ENCODE measurements around the gene DSTN. TPM values are rescaled to one million over a fixed set of nuclear protein-coding genes. Genes with fewer than 3 reads are reported as not detected.
"Not testable (repeated sequence)": the region's sequence is repeated elsewhere in the genome, so short reads cannot be mapped to it uniquely, and the experiment has no call there.

The DSTN gene
- total and polyA plus RNA-seq, 2 donors (not counting 3 experiments of a cell fraction or from before 2014, with no cell fraction given): 66.1 to 300 TPM

DNA sequence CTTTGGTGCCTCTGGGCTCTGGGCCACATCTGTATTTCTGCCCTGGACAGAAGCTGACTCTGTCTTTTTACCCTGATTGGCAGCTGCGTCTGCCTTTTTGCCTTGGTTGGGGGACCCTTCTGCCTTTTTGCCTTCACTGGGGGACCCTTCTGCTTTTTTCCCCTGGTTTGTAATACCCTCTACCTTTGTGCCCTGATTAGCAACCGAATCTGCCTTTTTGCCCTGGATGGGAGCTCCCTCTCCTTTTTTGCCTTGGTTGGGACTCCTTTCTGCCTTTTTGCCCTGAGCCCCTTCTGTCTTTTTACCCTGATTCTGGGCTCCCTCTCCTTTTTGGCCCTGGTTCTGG lies 88.7 kb downstream of the DSTN start:
- intact Hi-C loops (cut with micrococcal nuclease): no loop called here
- CTCF ChIA-PET: interaction anchor here (1.2 to 2.0 kb wide), 2 partner anchors 10 to 282 kb away, joined by 3 to 4 read pairs; no protein-coding TSS in a partner anchor

DNA sequence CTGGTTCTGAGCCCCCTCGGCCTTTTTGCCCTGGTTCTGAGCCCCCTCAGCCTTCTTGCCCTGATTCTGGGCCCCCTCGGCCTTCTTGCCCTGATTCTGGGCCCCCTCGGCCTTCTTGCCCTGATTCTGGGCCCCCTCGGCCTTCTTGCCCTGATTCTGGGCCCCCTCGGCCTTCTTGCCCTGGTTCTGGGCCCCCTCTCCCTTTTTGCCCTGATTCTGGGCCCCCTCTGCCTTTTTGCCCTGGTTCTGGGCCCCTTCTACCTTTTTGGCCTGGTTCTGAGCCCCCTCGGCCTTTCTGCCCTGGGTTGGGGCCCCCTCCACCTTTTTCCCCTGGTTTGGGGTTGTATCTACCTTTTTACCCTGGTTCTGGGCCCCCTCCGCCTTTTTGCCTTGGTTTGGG lies 89.5 kb downstream of the DSTN start:
- FAIRE-seq; DNase-seq (ENCODE audit: low read depth, low spot score); H3K9me1 ChIP-seq (replicated peaks; ENCODE audit: control insufficient read depth, extremely low read depth, insufficient read depth, low read length); intact Hi-C loops (cut with micrococcal nuclease); H3K27ac ChIP-seq (ENCODE audit: insufficient read depth, low read depth, low read length); dilution Hi-C loops (cut with MboI; ENCODE audit: extremely low pct_ligation_motif_present, low sequenced_read_pairs); H3K9ac ChIP-seq (replicated peaks; ENCODE audit: extremely low read depth, insufficient read depth, low read length); H3K4me3 ChIP-seq (replicated peaks in 1 of 3; ENCODE audit: insufficient read depth in 1 of 3, low read depth in 1 of 3, low read length in 3 of 3); BruUV-seq (replicated peaks); H3K4me2 ChIP-seq (ENCODE audit: insufficient read depth, low read length); H3K4me1 ChIP-seq (ENCODE audit: control insufficient read depth, extremely low read depth, insufficient read depth, low read length); POLR2A ChIA-PET; CTCF ChIA-PET; H4K20me1 ChIP-seq (replicated peaks; ENCODE audit: control insufficient read depth, extremely low read depth, insufficient read depth, low read length); H2AFZ ChIP-seq (ENCODE audit: low read depth, low read length); H3K27me3 ChIP-seq (ENCODE audit: control insufficient read depth in 2 of 2, insufficient read depth in 2 of 2, low read length in 2 of 2); H3K9me3 ChIP-seq (replicated peaks; ENCODE audit: control insufficient read depth, insufficient read depth, low read length): not testable (repeated sequence)
- H3K36me3 ChIP-seq (ENCODE audit: control insufficient read depth in 2 of 2, extremely low read depth in 1 of 2, insufficient read depth in 2 of 2, low read length in 2 of 2): peaks cover 19% of the 10 kb centered on the region in 2 experiments
- H3K79me2 ChIP-seq (ENCODE audit: control insufficient read depth, insufficient read depth, low read length): peaks cover 60% of the 10 kb centered on the region

More for the DNA sequence above, 88.7 kb downstream of the DSTN start:
- Histone ChIP-seq H3K4me2 (ENCODE audit: insufficient read depth, low read length) (no peak overlapping the region), H3K27me3 (ENCODE audit: control insufficient read depth in 2 of 2, insufficient read depth in 2 of 2, low read length in 2 of 2) (no peaks in the 10 kb centered on the region), H3K79me2 (ENCODE audit: control insufficient read depth, insufficient read depth, low read length) (peaks cover 59% of the 10 kb centered on the region), H3K27ac (ENCODE audit: insufficient read depth, low read depth, low read length) (no peak overlapping the region), H2AFZ (ENCODE audit: low read depth, low read length) (no peak overlapping the region), H3K9ac (replicated peaks; ENCODE audit: extremely low read depth, insufficient read depth, low read length) (no peak overlapping the region), H3K9me3 (replicated peaks; ENCODE audit: control insufficient read depth, insufficient read depth, low read length) (no peaks in the 10 kb centered on the region), H3K9me1 (replicated peaks; ENCODE audit: control insufficient read depth, extremely low read depth, insufficient read depth, low read length) (no peaks in the 10 kb centered on the region), H3K4me1 (ENCODE audit: control insufficient read depth, extremely low read depth, insufficient read depth, low read length) (peaks cover 5% of the 10 kb centered on the region), H3K4me3 (replicated peaks in 1 of 3; ENCODE audit: insufficient read depth in 1 of 3, low read depth in 1 of 3, low read length in 3 of 3) (no peak overlapping the region), H4K20me1 (replicated peaks; ENCODE audit: control insufficient read depth, extremely low read depth, insufficient read depth, low read length) (no peaks in the 10 kb centered on the region), H3K36me3 (ENCODE audit: control insufficient read depth in 2 of 2, extremely low read depth in 1 of 2, insufficient read depth in 2 of 2, low read length in 2 of 2) (peaks cover 20 to 25% of the 10 kb centered on the region in 2 experiments)
- POLR2A ChIA-PET: no interaction called here
- FAIRE-seq (no peak), DNase-seq (ENCODE audit: low read depth, low spot score) (no peak)
- dilution Hi-C loops (cut with MboI; ENCODE audit: extremely low pct_ligation_motif_present, low sequenced_read_pairs): no loop called here
- BruUV-seq (replicated peaks): no TSS peak
- TF ChIP-seq GATA2 (IDR thresholded peaks at IDR 0.05; ENCODE audit: insufficient read depth, insufficient read length, low read depth, low read length) (no peak), JUN (IDR thresholded peaks at IDR 0.05; ENCODE audit: borderline replicate concordance, insufficient read depth, insufficient read length, low read depth) (no peak), MYC (IDR thresholded peaks at IDR 0.05; ENCODE audit: low read depth, low read length) (no peak)
- TF ChIP-seq, protein P1, sequence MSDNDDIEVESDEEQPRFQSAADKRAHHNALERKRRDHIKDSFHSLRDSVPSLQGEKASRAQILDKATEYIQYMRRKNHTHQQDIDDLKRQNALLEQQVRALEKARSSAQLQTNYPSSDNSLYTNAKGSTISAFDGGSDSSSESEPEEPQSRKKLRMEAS (IDR thresholded peaks at IDR 0.05; ENCODE audit: insufficient read depth, insufficient read length): no peak

Other genes with a start within 250 kb of the DSTN start
- gene BFSP1, start 38.7 kb upstream of the DSTN start, total RNA-seq: 3.7 and 5.2 TPM in 2 replicates
- gene BFSP1, start 38.7 kb upstream of the DSTN start, polyA plus RNA-seq: 2.5 and 3.1 TPM in 2 replicates
- gene RRBP1, start 112.2 kb downstream of the DSTN start, total RNA-seq: 201 and 236 TPM in 2 replicates
- gene RRBP1, start 112.2 kb downstream of the DSTN start, polyA plus RNA-seq: 40.3 and 50.3 TPM in 2 replicates
- gene BANF2, start 129.9 kb downstream of the DSTN start, total RNA-seq: not detected in 2 replicates
- not detected in 2 replicates for gene BANF2, start 129.9 kb downstream of the DSTN start, polyA plus RNA-seq

Measured in endothelial cell of umbilical vein (primary cell).